Measurements from ENCODE around the gene LGALS4.

The LGALS4 gene

GRCh38 chr19:38849147-38849859 is 36.6 kb upstream of the LGALS4 start:
- Histone ChIP-seq H3K9me3 (no peaks in the 10 kb centered on the region), H3K4me3 (ENCODE audit: low read depth, low read length) (peak overlapping the region; percentile 86), H3K4me1 (peaks cover 3% of the 10 kb centered on the region), H3K27me3 (no peaks in the 10 kb centered on the region), H3K36me3 (peaks cover 50% of the 10 kb centered on the region)
- DNase-seq: peak; percentile 99
- TF ChIP-seq CTCF (IDR thresholded peaks at IDR 0.05; ENCODE audit: low read depth, low read length): no peak

- Histone ChIP-seq H3K36me3 (peaks cover 58% of the 10 kb centered on the region), H3K9me3 (no peaks in the 10 kb centered on the region), H3K27me3 (no peaks in the 10 kb centered on the region), H3K4me3 (ENCODE audit: low read depth, low read length) (peak overlapping the region; percentile 86), H3K4me1 (peaks cover 3% of the 10 kb centered on the region)
- DNase-seq: no peak
- no peak for TF ChIP-seq CTCF (IDR thresholded peaks at IDR 0.05; ENCODE audit: low read depth, low read length)
Observed at GRCh38 chr19:38848299-38849146, 35.8 kb upstream of the LGALS4 start.

GRCh38 chr19:38846097-38846496 is 33.4 kb upstream of the LGALS4 start:
- H3K4me3 ChIP-seq (ENCODE audit: low read depth, low read length): no peak overlapping the region
- H3K4me1 ChIP-seq: peaks cover 6% of the 10 kb centered on the region
- DNase-seq: no peak
- H3K27me3 ChIP-seq: no peaks in the 10 kb centered on the region
- H3K9me3 ChIP-seq: no peaks in the 10 kb centered on the region
- TF ChIP-seq CTCF (IDR thresholded peaks at IDR 0.05; ENCODE audit: low read depth, low read length): no peak
- peaks cover 82% of the 10 kb centered on the region for H3K36me3 ChIP-seq

GRCh38 chr19:38845374-38846024 is 32.8 kb upstream of the LGALS4 start:
- H3K27me3 ChIP-seq: no peaks in the 10 kb centered on the region
- H3K4me1 ChIP-seq: peaks cover 12% of the 10 kb centered on the region
- H3K9me3 ChIP-seq: no peaks in the 10 kb centered on the region
- no peak for TF ChIP-seq CTCF (IDR thresholded peaks at IDR 0.05; ENCODE audit: low read depth, low read length)
- DNase-seq: no peak
- H3K4me3 ChIP-seq (ENCODE audit: low read depth, low read length): no peak overlapping the region
- peaks cover 88% of the 10 kb centered on the region for H3K36me3 ChIP-seq

DNA sequence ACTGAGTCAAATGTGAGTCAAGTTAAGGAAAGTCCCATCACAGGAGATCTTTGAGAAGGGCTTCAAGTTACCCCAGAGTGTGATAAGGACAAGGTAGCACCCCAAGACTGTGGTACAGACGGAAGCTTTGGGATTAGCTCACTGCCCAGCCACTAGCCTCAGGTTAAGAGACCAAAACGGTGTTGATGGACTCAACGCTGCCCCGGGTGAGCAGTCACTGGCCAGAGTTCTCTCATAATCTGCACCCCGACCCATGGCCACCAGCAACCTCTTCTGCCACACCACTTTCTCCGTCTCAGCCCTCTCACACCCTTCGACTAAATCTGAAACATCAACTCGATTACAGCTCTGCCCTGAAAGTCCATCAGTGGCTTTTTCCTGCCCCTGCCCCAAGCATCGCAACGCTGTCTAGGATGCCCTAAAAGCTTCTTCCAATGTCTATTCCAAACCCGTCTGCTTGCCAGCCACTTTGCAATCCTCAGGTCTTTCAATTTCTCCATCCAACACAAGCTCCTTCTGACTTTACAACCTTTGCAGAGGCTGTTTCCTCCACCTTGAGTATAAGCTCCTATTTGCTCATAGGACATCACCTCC is 31.4 kb upstream of the LGALS4 start:
- H3K4me1 ChIP-seq: peaks cover 23% of the 10 kb centered on the region
- no peaks in the 10 kb centered on the region for H3K27me3 ChIP-seq
- H3K36me3 ChIP-seq: peaks cover 98% of the 10 kb centered on the region
- H3K4me3 ChIP-seq (ENCODE audit: low read depth, low read length): no peak overlapping the region
- H3K9me3 ChIP-seq: no peaks in the 10 kb centered on the region
- TF ChIP-seq CTCF (IDR thresholded peaks at IDR 0.05; ENCODE audit: low read depth, low read length): no peak
- no peak for DNase-seq

Measured in BE2C (cell line).